ENCODE results near the gene STOX1. TPM values are rescaled to one million over a fixed set of nuclear protein-coding genes. Genes with fewer than 3 reads are reported as not detected.
"Not testable (repeated sequence)": the region's sequence is repeated elsewhere in the genome, so short reads cannot be mapped to it uniquely, and the experiment has no call there.

STOX1 gene
- total and polyA plus RNA-seq, 3 donors from 2014 or later, result 3.2 to 4.6 (median 3.8) TPM

DNA sequence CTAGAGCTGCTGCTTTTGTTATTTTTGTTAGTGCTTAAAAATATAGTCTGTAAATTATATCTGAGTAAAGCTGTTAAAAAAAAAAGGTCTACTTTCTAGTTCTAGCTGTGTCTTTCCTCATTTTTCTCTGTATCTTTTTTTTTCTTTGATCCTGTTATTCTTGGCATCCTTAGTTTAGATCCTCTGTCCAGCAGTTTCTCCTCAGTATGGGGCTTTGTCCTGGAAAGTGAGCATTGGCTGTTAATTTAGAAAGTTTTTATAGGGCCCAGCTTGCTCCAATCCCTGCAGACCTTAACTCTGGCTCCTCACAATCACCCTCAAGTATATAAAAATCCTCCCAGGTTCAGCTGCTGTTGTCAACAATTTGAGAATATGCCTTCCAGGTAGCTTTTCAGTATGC is 97.3 kb downstream of the STOX1 start:
- H3K27me3 ChIP-seq, result no peaks in the 10 kb centered on the region
- intact Hi-C loops (cut with DNase I; ENCODE audit: low total_unique reads), result no loop called here
- H3K4me1 ChIP-seq, result peaks cover 5% of the 10 kb centered on the region
- TF ChIP-seq, protein P1, sequence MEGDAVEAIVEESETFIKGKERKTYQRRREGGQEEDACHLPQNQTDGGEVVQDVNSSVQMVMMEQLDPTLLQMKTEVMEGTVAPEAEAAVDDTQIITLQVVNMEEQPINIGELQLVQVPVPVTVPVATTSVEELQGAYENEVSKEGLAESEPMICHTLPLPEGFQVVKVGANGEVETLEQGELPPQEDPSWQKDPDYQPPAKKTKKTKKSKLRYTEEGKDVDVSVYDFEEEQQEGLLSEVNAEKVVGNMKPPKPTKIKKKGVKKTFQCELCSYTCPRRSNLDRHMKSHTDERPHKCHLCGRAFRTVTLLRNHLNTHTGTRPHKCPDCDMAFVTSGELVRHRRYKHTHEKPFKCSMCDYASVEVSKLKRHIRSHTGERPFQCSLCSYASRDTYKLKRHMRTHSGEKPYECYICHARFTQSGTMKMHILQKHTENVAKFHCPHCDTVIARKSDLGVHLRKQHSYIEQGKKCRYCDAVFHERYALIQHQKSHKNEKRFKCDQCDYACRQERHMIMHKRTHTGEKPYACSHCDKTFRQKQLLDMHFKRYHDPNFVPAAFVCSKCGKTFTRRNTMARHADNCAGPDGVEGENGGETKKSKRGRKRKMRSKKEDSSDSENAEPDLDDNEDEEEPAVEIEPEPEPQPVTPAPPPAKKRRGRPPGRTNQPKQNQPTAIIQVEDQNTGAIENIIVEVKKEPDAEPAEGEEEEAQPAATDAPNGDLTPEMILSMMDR (IDR thresholded peaks at IDR 0.05), result no peak
- no peak for DNase-seq
- no peaks in the 10 kb centered on the region for H3K36me3 ChIP-seq (ENCODE audit: low read depth, missing control alignments)
- no peaks in the 10 kb centered on the region for H3K9me3 ChIP-seq
- peak overlapping the region in 1 of 2 donors; percentile 65 for H3K27ac ChIP-seq
- no peak overlapping the region for H3K4me3 ChIP-seq

DNA sequence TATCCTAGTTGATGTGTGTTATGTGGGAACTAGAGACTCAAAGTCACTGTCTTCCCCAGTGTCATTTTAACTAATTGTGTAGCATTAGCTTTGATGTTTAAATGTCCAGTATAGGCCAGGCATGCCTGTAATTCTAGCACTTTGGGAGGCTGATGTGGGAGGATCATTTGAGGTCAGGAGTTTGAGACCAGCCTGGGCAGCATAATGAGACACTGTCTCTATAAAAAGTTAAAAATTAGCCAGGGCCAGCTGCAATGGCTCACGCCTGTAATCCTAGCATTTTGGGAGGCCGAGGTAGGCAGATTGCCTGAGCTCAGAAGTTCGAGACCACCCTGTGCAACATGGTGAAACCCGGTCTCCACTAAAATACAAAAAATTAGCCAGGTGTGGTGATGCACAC is 98.2 kb downstream of the STOX1 start:
- no peaks in the 10 kb centered on the region for H3K27me3 ChIP-seq
- no peak overlapping the region for H3K27ac ChIP-seq
- no peak for TF ChIP-seq POLR2A (IDR thresholded peaks at IDR 0.05)
- TF ChIP-seq, protein P1 (IDR thresholded peaks at IDR 0.05), result no peak
- DNase-seq, result no peak
- intact Hi-C loops (cut with DNase I; ENCODE audit: low total_unique reads), result no loop called here
- H3K4me3 ChIP-seq, result no peak overlapping the region
- H3K4me1 ChIP-seq, result peaks cover 5% of the 10 kb centered on the region
- no peaks in the 10 kb centered on the region for H3K9me3 ChIP-seq
- WGBS, 2 donors, result 94 to 95% methylated on average over 4 of the region's 4 CpGs
- H3K36me3 ChIP-seq (ENCODE audit: low read depth, missing control alignments), result no peaks in the 10 kb centered on the region

GRCh38 chr10:68929157-68929556 is 101.8 kb downstream of the STOX1 start:
- intact Hi-C loops (cut with DNase I; ENCODE audit: low total_unique reads); H3K9me3 ChIP-seq; H3K36me3 ChIP-seq (ENCODE audit: low read depth, missing control alignments); H3K27me3 ChIP-seq; H3K27ac ChIP-seq; DNase-seq; H3K4me3 ChIP-seq: not testable (repeated sequence)
- peaks cover 13% of the 10 kb centered on the region for H3K4me1 ChIP-seq
- WGBS, 2 donors, result 96 to 100% methylated on average over 2 of the region's 2 CpGs

DNA sequence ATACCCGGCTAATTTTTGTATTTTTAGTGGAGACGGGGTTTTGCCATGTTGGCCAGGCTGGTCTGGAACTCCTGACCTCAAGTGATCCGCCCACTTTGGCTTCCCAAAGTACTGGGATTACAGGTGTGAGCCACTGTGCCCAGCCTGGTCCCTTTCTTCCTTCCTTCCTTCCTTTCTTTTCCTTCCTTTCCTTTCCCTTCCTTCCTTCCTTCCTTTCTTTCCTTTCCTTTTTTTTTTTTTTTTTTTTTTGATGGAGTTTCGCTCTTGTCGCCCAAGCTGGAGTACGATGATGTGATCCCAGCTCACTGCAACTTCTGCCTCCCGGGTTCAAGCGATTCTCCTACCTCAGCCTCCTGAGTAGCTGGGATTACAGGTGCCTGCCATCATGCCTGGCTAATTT is 102.6 kb downstream of the STOX1 start:
- H3K4me3 ChIP-seq; H3K9me3 ChIP-seq; H3K36me3 ChIP-seq (ENCODE audit: low read depth, missing control alignments); H3K27me3 ChIP-seq; H3K4me1 ChIP-seq; H3K27ac ChIP-seq; intact Hi-C loops (cut with DNase I; ENCODE audit: low total_unique reads); DNase-seq: not testable (repeated sequence)
- 96 to 98% methylated on average over 7 to 8 of the region's 8 CpGs for WGBS, 2 donors

DNA sequence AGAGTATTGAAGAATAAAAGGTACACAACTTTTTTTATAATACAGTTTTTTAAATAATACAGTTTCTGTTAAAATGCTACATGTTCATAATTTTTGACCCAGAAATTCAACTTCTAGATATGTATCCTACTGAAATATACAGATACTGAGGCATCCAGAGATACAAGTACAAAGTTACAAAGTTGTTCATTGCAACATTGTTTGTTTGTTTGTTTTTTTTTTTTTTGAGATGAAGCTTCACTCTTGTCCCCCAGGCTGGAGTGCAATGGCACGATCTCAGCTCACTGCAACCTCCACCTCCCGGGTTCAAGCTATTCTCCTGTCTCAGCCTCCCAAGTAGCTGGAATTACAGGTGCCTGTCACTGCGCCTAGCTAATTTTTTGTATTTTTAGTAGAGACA is 105.5 kb downstream of the STOX1 start:
- H3K27me3 ChIP-seq; intact Hi-C loops (cut with DNase I; ENCODE audit: low total_unique reads); DNase-seq; H3K4me3 ChIP-seq; H3K4me1 ChIP-seq; H3K36me3 ChIP-seq (ENCODE audit: low read depth, missing control alignments); H3K9me3 ChIP-seq: not testable (repeated sequence)
- WGBS, 2 donors, result 71 to 75% methylated on average over 3 of the region's 3 CpGs
- H3K27ac ChIP-seq, result peak overlapping the region in 1 of 2 donors; percentile 69

GRCh38 chr10:68934994-68935393 is 107.7 kb downstream of the STOX1 start:
- no peak overlapping the region for H3K27ac ChIP-seq
- no peaks in the 10 kb centered on the region for H3K9me3 ChIP-seq
- intact Hi-C loops (cut with DNase I; ENCODE audit: low total_unique reads), result no loop called here
- no peak overlapping the region for H3K4me3 ChIP-seq
- DNase-seq, result no peak
- H3K27me3 ChIP-seq, result no peaks in the 10 kb centered on the region
- H3K4me1 ChIP-seq, result peaks cover 10% of the 10 kb centered on the region
- no peaks in the 10 kb centered on the region for H3K36me3 ChIP-seq (ENCODE audit: low read depth, missing control alignments)
- TF ChIP-seq POLR2A (IDR thresholded peaks at IDR 0.05), result no peak
- TF ChIP-seq, protein P1 (IDR thresholded peaks at IDR 0.05), result no peak

Measured in testis (tissue), 3 donors.